CD4-positive, alpha-beta T cell treated with Interferon gamma for 1 hour (primary cell): ENCODE measurements around the gene CCNY.
A peak's percentile ranks its signal among the peaks of the same experiment; 100 is the strongest.

ENCODE experiments used
- DNase-seq: peaks from one replicate; pipeline ENCODE4 v3.0.0-alpha.2; 2020

The CCNY gene

DNA sequence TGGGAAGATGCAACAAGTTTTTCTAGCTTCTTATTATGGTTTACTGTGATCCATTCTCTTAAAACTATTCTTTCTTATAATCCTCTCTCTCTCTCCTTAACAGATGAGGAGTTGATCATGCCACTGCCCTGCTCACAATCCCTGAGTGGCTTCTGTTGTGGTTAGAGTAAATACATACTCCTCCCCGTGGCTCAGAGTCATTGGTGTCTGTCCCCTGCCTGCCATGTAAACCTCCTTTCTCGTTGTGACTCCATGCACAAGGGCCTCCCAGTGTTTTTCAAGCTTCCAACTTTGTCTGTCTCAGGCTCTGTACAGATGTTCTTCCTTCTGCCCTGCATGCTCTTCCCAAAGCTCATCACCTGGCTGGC is 20.4 kb downstream of the CCNY start:
- no peak for DNase-seq

DNA sequence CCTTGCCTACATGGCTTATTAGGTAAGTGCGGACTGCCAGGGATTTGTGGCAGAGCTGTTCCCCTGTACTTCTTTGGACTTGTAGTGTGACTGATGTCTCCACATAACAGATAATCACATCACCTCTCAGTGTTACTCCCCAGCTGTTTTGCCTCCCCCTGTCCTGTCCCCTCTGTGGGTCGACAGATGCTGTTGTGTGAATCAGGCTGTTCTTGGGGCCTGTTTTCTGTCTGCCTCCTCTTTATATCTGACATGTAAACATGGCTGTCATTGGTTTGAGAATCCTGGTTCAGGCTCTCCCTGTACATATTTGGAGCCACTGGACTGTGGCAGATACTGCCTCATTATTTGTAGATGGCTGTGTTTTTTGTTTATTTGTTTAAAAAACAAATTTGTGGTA is 22.7 kb downstream of the CCNY start:
- DNase-seq, result no peak

DNA sequence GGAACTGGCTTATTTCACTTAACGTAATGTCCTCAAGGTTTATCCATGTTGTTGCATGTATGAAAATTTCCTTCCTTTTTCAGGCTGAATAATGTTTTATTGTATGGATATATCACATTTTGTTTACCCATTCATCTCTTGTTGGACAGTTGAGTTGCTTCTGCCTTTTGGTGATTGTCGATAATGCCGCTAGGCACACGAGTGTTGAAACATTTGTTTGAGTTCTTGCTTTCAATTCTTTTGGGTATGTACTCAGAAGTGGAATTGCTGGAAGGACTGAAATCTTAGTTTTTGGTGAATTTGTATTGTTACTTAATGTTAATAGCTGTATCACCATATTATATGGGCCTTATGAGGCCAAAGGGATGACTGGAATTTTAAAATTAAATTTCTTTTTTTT is 23.6 kb downstream of the CCNY start:
- DNase-seq, result no peak

DNA sequence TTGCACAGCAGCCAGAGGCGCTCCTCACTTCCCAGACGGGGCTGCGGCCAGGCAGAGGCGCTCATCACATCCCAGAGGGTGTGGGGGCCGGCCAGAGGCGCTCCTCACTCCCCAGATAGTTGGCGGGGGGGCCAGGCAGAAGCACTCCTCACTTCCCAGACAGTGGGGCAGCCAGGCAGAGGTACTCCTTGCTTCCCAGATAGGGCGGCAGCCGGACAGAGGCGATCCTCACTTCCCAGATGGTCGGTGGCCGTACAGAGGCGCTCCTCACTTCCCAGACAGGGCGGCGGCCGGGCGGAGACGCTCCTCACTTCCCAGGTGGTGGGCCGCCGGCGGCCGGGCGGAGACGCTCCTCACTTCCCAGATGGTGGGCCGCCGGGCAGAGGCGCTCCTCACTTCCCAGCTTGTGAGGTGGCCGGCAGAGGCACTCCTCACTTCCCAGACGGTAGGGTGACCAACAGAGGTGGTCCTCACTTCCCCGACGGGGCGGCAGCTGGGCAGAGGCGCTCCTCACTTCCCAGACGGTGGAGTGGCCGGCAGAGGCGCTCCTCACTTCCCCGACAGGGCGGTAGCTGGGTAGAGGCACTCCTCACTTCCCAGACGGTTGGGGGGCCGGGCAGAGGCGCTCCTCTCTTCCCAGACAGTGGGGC is 26.5 kb downstream of the CCNY start:
- DNase-seq, result no peak

DNA sequence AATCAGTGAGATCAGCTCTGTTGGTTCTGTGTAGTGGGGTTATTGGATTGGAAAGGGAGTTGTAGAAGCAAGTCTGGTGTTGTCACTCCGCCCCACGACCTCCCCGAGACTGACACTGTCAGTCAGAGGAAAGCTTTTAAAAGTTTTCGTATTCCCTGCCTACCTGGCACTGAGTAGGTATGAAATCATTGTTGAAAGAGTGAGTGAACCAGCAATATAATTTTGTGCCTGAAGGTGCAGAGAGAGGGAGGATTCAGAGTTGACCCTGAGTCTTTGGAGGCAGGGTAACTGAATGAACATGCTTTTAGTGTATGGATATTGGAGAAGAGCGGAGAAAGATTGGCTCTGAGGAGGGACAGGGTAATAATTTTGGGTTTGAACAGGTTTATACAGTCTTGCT is 27.3 kb downstream of the CCNY start:
- no peak for DNase-seq

DNA sequence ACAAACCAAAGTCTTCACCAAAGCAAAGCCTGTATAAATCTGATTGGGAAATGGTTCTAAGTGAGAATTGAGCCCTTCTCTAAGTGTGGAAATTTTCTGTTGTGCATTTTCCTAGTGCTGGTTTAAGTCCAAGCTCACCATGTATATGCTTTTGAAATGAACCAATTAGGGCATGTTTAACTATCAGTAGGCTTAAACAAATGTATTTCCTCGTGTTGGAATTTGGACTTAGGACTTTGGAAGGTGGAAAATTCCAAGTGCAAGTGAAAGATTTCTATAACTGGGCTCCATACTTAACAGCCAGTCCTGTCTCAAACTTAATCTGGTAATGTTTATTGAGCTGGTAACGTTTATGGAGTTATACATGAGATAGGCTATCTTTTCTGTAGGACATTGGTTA is 28.5 kb downstream of the CCNY start:
- DNase-seq, result no peak

DNA sequence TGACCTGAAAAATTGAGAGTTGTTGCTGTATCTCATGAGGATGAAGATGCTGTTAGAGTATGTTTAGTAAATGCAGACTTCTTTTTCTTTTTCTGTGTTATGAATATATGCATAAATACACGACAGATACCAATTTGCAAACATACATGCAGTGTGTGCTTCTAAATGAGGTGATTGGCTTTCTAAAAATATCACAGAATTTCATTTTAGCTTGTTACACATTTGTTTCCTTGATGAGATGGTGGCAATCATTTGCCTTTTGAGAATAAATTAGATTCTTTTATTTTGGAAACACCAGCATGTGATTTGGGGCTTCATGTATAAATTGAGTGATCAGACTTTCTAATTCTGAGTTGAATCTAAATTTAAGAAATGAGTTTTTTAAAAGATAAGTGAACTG is 29.7 kb downstream of the CCNY start:
- DNase-seq, result no peak

DNA sequence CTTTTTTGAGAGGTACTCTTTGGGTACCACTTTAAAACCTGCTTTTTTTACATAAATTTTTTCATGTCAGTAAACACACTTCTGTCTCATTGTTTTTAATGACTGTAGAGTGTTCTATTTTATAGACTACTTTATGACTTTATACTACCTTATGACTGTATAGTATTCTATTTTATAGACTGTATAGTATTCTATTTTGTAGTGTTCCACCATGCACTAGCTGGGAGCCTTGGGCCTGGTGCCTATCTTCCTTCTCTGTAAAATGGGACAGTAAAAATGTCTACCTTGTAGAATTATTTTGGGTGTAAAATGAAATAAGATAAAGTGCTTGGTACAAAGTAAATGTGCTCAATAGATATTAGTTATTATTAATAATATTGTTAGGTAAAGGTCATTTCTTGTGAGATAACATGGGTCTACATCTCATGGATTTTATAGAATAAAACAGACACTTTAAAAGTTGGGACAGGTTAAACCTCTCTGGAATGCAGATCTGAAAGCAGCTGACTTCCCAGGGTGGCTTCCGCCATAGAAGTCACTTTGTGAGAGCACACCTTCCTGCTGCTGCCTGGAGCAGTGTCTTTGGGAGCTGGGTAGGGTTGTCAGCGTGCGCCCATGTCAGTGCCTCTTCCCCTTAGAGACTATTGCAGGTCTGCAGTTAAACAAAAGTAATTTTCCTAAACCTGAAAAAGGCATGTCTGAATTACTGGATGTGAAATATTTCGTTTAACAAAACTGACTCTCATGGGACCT is 31.0 kb downstream of the CCNY start:
- no peak for DNase-seq

DNA sequence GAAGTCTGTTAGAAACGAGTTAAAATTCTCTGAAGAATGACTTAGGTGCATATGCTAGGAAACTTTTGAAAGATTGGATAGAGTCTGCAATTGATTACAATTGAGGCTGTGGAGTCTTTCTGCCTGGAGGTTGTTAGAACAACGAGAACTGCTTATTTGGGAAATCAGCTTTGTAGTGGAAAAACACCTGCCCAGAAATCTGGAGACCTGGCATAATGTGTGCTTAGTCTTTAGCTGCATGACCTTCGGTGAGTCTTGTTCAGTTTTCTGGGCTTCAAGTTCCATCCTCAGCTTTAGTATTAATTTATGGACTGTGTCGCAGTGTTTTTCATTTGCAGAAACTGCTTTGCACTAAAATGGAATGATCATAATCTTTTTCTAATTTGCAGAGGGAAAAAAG is 31.7 kb downstream of the CCNY start:
- no peak for DNase-seq

DNA sequence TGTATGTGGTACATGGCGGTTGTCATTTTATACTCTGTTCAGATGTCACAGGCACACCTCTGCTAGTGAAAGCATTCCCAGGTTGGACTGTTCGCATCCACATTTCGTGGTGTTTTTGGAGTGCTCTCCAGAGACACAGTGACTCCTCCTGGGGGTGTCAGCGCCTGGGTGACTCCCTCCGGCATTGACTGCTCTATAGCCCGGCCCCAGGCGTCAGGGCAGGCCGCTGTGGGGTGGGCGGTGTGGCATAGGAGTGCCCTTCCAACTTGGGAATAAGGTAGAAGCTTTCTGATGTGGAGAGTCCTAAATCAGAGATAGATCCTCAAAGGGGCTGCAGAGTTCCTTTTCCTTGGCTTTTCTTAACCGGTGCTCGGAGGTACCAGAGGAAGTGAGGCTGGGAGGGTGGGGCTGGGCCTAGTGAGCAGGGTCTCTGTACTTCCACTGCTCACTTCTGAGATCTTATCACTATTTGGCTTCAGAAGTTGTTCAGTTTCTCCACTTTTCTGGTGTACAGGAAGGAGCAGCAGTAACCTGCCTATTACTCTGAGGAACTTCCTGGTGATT is 32.3 kb downstream of the CCNY start:
- no peak for DNase-seq

DNA sequence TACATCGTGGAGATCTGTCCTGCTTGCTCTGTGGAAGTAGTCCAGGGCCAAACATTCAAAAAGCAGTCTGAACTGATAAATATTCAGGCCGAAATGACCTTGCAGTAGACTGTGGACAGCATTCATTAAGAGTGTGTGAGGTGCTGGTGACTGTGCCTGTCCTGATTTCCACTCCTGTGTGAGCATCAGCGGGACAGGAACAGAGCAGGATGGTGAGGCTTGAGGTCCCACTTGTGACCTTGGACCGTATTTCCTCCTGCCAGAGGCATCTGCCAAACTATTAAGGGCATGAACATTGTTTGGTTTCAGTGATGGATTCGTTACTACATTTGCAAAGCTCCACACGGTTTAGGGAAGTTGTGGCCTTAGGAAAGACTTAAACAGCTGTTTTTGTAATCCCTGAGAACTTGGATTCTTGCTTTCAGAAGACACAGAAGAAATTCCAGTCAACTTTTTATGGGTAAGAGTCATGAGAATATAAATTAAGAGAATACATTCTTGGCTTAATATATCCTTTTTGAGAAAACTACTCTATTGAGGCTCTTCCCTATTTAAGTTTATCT is 32.8 kb downstream of the CCNY start:
- DNase-seq, result no peak

DNA sequence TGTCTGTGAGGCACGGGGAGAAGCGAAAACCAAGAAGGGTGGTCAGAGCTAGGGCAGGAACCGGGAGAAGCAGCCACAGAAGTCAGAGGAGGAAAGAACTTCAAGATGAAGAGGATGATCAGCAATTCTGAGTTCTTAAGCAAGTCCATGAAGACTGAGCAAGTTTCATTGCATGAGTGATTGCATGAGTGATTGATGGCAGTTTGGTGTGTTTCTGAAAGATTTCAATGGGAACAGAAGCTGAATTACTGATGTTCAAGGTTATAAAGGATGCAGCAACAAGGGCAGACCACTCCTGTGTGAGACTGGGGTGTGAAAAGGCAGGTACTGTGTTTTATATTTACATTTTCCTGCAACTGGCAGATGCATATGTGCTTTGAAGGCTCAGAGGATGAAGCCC is 35.4 kb downstream of the CCNY start:
- no peak for DNase-seq

DNA sequence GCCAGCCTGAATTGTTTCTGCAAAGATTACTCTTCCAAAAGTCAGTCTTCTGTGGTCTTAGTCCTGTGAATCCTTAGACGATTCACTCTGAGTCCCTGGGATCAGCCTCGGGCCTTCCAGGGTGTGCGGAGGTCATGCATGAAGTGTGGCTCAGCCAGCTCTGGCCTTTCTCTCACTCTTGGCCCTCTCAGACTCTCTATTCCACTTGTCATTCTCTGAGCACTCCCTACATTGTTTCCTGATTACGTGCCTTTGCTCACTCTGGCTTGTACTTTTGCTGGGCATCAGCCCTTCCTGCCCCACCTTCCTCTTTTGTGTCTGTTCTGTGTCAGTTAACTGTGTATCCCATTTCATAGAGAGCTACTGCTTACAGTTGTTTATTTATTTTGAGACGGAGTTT is 36.0 kb downstream of the CCNY start:
- no peak for DNase-seq

DNA sequence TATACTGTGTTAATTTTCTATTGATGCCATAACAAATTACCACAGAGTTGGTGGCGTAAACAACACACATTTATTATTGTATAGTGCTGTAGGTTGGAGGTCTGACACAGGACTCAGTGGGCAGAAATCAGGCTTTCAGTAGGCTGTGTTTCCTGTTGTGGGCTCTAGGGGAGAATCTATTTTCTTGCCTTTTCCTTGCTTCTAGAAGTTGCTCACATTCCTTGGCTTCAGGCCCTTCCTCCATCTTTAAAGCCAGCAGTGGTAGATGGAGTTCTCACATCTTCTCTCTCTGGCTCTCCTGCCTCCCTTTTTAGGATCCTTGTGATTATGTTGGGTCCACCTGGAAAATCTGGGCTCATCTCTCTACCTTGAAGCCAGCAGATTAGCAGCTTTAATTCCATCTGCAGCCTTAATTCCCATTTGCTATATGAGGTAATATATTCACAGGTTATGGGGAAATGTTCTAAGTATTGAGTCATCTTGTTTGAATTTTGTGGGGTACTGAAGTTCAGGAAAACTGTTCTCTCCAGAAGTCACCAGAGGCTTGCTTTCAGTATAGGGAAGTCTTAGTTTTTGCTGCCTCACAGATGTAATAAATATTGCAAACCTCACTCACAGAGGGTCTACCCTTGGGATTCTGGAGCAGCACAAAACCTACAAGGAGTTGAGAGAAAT is 38.9 kb downstream of the CCNY start:
- DNase-seq, result no peak

DNA sequence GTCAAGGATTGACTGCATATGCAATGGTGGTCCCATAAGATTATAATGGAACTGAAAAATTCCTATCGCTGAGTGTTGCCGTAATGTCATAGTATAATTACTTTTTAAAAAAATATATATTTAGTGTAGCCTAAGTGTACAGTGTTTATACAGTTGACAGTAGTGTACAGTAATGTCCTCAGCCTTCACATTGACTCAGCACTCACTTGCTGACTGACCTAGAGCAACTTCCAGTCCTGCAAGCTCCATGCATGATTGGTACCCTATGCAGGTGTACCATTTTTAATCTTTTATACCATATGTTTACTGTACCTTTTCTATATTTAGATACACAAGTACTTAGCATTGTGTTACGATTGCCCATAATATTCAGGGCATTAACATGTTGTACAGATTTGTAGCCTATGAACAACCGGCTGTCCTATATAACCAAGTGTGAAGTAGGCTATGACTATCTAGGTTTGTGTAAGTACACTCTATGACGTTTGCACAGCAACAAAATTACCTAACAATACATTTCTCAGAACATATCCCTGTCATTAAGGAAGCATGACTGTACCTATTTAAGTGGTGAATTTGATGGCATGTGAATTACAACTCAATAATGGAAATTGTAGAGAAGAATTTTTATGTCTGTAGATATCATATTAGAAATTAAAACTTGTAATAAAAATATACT is 40.9 kb downstream of the CCNY start:
- DNase-seq, result no peak

DNA sequence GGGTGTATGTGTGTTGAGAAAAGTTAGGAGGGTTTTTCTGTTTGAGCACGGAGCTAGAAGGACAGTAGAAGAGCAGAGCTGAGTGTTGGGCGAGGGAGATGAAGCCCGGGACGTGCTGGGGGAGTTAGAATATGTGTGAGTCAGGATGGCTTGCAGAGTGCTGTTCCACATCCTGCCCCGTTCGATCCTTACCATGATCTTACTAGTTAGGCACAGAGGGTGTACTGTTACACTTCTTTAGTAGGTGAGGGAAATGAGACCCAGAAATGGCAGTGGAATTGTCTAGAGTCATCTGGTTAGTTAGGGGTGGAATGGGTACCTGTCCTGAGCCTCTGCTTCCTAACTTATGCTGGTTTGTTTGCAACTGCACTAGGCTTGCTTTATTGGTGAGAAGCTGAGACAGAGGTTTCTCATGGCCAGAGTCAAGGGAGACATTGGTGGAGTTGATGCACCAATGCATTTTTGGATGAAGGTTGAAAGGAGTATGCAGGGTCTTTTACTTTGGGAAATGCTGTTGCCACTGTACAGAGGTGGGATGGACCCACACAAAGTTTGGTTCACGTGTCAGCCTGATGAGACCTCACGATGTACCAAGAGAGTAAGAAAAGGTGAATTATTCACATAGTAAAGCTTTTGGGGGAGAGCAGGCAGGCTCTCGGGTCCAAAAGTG is 42.4 kb downstream of the CCNY start:
- no peak for DNase-seq

DNA sequence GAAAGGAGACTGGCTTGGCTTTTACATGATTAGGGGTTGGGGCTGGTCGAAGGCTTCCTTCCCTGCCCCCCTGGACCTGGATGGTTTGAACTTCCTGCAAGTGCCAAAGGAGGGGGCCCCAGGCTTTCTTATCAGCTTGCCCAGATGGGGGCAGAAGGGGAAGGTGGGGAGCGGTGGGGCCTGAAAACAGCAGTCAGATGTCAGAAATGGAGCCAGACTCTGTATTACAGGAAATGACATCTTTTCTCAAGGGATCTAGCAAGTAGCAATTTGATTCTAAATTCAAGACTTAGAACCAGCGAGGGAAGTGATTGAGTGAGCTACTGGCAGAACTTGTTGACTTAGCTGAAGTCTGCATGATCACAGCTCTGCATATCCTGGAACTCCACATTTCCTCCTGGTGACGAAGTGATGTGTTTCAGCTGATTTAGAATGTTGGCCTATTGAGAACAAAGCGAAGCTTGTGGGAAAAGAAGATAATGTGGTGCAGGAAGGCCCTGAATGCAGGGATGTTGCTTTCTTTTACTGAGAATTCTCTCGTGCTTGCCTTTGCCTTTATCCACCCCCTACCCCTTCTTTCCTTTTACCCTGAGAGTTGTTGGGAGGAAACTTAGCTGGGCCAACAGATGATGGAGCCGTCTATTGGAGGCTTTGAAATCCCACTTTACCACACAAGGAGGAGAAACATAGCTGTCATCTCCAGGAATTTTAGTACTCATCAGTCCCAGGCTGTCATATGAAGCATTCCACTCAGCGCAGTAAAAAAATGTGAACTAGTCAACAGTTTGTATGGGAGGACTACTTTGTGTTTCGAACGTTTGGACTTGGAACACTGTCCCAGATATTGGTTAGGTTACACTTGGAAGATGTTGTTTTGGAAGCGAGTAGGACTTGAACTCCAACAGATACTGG is 43.2 kb downstream of the CCNY start:
- DNase-seq, result peak; percentile 69

DNA sequence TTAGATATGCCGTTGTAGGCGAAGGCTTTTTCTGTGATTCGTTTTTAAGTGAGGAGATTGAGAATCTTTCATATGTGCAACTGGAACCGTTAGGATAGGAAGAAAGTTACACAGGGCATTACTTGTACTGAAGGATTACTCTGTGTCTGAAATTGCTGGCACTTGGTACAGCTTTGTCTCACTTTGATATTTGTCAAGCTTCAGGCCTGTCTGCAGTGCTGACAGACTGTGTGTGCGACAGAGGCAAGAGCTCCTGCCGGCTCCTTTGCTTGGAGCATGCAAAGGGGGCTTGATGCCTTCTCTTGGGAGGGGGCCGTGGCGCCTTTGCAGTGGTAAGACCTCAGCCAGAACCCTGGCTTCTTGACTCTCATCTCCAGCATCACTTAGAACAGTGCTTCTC is 45.8 kb downstream of the CCNY start:
- DNase-seq, result no peak

DNA sequence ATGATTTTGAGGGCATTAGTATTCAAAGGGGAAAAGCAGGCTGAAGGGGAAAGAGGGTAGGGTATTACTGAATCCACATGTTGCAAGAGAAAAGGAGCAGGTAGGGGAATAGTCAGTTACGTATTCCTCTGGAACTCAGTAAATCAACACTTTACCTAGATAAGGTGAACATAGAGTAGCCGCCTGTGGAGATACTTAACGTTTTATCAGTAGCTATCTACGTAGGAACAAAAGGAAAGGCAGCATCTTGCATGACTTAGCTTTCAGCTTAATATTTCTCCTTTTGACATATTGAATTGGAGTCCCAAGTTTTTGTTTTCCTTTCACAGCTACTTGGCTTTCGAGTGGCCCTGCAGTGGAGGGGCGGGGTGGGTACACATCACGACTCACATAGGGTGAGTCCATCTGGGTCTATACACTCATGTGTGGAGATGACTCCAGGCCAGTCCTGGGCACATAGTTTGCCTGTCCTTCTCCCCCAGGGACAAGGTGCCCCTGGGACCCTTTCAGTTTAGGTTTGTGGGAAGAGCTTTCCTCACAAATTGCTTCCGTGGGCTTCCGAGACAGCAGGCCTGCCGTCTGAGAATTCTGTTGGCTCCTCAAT is 48.1 kb downstream of the CCNY start:
- no peak for DNase-seq

DNA sequence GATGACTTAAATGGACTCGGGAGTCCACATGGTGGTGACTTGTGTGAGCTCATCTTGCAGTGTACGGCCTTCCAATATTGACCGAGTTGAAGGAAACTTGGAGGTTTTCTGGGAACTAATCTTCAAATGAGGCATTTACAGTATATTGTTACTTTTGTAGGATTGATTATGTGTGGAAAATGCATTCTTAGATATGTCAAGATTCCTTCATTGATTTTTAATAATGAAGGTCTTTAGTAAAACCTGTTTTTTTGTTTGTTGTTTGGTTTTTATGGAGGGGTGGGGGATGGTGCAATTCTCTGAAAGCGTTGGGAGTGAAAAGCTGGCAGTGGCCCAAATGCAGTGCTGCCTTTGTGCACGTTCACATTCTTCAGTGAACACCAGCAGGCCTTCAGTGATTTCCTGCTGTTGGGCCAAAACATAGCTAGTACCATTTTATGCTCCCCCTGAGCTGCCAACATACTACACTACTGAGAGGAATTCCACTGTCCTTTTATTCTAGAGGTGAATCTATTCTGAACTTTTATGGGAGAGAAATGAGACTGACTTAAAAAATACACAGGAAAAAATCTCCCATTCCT is 50.4 kb downstream of the CCNY start:
- DNase-seq, result no peak

DNA sequence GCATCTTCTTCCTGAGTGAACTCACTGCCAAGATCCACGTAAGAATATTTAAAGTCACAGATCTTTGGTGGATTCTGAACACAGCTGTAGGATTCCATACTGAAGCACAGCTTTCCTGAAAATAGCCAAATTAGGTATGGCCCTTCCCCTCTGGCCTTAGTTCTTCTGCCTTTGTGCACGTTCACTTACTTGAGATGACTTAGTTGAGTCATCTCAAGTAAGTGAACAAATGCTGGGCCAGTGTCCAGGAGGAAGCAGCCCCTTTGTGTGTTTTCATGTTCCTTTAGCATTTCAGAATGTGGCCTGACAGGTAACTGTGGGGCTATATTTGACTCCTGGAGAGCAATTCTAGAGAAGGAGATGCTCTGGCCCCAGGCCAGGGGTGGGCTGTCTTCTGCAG is 51.5 kb downstream of the CCNY start:
- DNase-seq, result no peak
